ENCODE results near the gene METTL25B. TPM values are rescaled to one million over a fixed set of nuclear protein-coding genes. Genes with fewer than 3 reads are reported as not detected.

METTL25B gene
- total and polyA plus RNA-seq, 4 donors = 6.9 to 13.5 (median 11.5) TPM

DNA sequence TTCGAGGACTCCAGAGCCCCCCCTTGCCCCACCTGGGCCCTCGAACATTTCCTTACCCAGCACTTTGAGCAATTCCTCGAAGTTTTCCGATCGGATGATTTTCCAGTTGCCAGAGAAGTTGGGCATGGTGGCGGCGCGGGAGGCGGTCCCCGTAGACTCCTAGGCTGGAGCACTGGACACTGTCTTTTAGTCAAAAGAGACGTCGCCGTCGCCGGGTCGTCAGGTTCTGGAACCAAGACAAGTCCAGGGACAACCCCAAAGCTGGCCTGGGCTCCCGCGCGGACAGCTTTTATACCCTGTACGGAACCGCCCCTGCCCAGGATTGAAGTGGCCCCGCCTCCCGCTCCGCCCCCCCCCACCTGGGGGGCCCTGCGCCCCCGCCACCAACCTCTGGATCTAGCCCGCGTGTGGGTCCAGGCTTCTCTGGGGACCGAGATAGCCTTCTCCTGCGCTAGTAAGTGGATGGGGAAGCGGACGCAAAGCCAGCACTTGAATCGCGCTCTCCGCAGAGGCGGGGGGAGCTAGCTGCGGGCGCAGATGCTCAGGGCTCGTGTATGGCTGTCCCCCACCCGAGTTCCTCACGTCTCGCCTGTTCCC, 22.9 kb upstream of the METTL25B start, which contains the start of gene CRABP2:
TSS of gene CRABP2 (minus strand) at position 263 of the 597 bp plus-strand sequence. CDS start at position 126, 137 bp downstream.
- H3K4me1 ChIP-seq (ENCODE audit: control insufficient read depth in 4 of 4, insufficient read depth in 4 of 4, low read length in 3 of 4) = peaks cover 11 to 19% (median 13%) of the 10 kb centered on the region in 4 donors
- 4% methylated on average over 42 of the region's 42 CpGs for WGBS
- H3K27ac ChIP-seq (ENCODE audit: low read depth in 1 of 2, low read length in 2 of 2) = no peak within 1 kb of the TSS

DNA sequence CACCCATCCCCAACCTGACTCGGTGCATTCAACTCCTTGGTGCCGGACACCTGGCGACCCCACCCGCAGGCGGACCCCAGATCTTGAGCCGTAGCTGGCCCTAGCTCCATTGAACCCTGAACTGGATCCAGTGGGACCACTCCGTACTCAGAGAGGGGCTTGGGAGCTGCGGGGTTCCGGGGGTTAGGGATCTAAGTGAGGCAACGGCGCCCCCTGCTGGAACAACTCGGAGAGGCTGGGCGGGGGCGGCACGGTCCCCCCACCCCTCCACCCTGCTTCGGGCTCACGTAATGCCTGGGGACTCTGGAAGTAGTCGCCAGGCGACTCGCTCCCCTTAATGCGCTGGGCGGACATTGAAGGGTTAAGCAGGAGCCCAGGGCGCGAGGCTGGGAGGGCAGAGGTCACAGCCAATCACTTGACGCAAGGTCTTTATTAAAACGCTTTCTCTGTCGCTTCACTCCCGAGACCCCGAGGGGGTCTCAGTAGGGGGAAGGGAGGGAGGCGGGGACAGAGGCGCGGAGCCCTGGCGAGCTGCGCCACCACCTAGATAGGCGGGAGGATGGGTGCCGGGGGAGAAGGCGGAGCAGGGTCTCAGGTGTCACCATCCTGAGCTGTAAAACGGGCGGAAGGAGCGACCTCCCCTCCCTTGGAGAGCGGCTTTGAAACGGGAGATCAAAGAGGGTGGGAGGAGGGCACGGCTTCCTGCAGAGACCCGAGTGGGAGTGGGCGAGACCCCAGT, 22.2 kb upstream of the METTL25B start:
- Histone ChIP-seq H3K9me3 (ENCODE audit: control insufficient read depth in 4 of 4, low read length in 3 of 4) (no peaks in the 10 kb centered on the region), H3K4me3 (ENCODE audit: low read depth in 1 of 3, low read length in 3 of 3) (peak overlapping the region in 1 of 3 donors; percentile 15), H3K9ac (ENCODE audit: low read depth in 1 of 2, low read length in 2 of 2) (no peak overlapping the region), H3K27me3 (ENCODE audit: control insufficient read depth in 4 of 4, insufficient read depth in 4 of 4, low read length in 3 of 4) (peaks cover 0 to 10% (median 7%) of the 10 kb centered on the region in 4 donors), H3K4me1 (ENCODE audit: control insufficient read depth in 4 of 4, insufficient read depth in 4 of 4, low read length in 3 of 4) (peaks cover 11 to 19% (median 13%) of the 10 kb centered on the region in 4 donors), H3K27ac (ENCODE audit: low read depth in 1 of 2, low read length in 2 of 2) (no peak overlapping the region), H3K36me3 (ENCODE audit: control insufficient read depth in 4 of 4, insufficient read depth in 3 of 4, low read depth in 1 of 4, low read length in 3 of 4) (no peaks in the 10 kb centered on the region)
- 3% methylated on average over 45 of the region's 45 CpGs for WGBS
- DNase-seq (ENCODE audit: low spot score) = peak; percentile 52
- TF ChIP-seq FOXA2 (IDR thresholded peaks at IDR 0.05) = no peak
- TF ChIP-seq NR2F2 (IDR thresholded peaks at IDR 0.05) = no peak
- no peak for TF ChIP-seq TAF1 (conservative IDR thresholded peaks at IDR 0.05)
- TF ChIP-seq RAD21 (IDR thresholded peaks at IDR 0.05) = peak in 1 of 2 donors; percentile 45
- TF ChIP-seq HNF4A (conservative IDR thresholded peaks at IDR 0.05) = no peak
- no peak for TF ChIP-seq SP1 (IDR thresholded peaks at IDR 0.05)
- TF ChIP-seq HNF4G (IDR thresholded peaks at IDR 0.05) = no peak
- TF ChIP-seq, protein P1, sequence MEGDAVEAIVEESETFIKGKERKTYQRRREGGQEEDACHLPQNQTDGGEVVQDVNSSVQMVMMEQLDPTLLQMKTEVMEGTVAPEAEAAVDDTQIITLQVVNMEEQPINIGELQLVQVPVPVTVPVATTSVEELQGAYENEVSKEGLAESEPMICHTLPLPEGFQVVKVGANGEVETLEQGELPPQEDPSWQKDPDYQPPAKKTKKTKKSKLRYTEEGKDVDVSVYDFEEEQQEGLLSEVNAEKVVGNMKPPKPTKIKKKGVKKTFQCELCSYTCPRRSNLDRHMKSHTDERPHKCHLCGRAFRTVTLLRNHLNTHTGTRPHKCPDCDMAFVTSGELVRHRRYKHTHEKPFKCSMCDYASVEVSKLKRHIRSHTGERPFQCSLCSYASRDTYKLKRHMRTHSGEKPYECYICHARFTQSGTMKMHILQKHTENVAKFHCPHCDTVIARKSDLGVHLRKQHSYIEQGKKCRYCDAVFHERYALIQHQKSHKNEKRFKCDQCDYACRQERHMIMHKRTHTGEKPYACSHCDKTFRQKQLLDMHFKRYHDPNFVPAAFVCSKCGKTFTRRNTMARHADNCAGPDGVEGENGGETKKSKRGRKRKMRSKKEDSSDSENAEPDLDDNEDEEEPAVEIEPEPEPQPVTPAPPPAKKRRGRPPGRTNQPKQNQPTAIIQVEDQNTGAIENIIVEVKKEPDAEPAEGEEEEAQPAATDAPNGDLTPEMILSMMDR (IDR thresholded peaks at IDR 0.05; ENCODE audit: low read depth, low read length, missing input control) = peak; percentile 32

More for the DNA sequence above, 22.9 kb upstream of the METTL25B start, which contains the start of gene CRABP2:
- Histone ChIP-seq H3K9me3 (ENCODE audit: control insufficient read depth in 4 of 4, low read length in 3 of 4) (no peaks in the 10 kb centered on the region), H3K9ac (ENCODE audit: low read depth in 1 of 2, low read length in 2 of 2) (no peak within 1 kb of the TSS), H3K36me3 (ENCODE audit: control insufficient read depth in 4 of 4, insufficient read depth in 3 of 4, low read depth in 1 of 4, low read length in 3 of 4) (no peaks in the 10 kb centered on the region), H3K4me3 (ENCODE audit: low read depth in 1 of 3, low read length in 3 of 3) (peak within 1 kb of the TSS in 1 of 3 donors; percentile 15), H3K27me3 (ENCODE audit: control insufficient read depth in 4 of 4, insufficient read depth in 4 of 4, low read length in 3 of 4) (peaks cover 0 to 10% (median 7%) of the 10 kb centered on the region in 4 donors)
- TF ChIP-seq YY1 (IDR thresholded peaks at IDR 0.05) (no peak), EGR1 (IDR thresholded peaks at IDR 0.05; ENCODE audit: low read depth in 2 of 2) (no peak), JUND (IDR thresholded peaks at IDR 0.05) (no peak), TAF1 (conservative IDR thresholded peaks at IDR 0.05) (no peak)
- TF ChIP-seq, protein P1 (IDR thresholded peaks at IDR 0.05; ENCODE audit: low read depth, low read length, missing input control) = no peak
- TF ChIP-seq, protein P2, sequence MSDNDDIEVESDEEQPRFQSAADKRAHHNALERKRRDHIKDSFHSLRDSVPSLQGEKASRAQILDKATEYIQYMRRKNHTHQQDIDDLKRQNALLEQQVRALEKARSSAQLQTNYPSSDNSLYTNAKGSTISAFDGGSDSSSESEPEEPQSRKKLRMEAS (IDR thresholded peaks at IDR 0.05) = no peak
- TF ChIP-seq, protein P3, sequence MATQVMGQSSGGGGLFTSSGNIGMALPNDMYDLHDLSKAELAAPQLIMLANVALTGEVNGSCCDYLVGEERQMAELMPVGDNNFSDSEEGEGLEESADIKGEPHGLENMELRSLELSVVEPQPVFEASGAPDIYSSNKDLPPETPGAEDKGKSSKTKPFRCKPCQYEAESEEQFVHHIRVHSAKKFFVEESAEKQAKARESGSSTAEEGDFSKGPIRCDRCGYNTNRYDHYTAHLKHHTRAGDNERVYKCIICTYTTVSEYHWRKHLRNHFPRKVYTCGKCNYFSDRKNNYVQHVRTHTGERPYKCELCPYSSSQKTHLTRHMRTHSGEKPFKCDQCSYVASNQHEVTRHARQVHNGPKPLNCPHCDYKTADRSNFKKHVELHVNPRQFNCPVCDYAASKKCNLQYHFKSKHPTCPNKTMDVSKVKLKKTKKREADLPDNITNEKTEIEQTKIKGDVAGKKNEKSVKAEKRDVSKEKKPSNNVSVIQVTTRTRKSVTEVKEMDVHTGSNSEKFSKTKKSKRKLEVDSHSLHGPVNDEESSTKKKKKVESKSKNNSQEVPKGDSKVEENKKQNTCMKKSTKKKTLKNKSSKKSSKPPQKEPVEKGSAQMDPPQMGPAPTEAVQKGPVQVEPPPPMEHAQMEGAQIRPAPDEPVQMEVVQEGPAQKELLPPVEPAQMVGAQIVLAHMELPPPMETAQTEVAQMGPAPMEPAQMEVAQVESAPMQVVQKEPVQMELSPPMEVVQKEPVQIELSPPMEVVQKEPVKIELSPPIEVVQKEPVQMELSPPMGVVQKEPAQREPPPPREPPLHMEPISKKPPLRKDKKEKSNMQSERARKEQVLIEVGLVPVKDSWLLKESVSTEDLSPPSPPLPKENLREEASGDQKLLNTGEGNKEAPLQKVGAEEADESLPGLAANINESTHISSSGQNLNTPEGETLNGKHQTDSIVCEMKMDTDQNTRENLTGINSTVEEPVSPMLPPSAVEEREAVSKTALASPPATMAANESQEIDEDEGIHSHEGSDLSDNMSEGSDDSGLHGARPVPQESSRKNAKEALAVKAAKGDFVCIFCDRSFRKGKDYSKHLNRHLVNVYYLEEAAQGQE (IDR thresholded peaks at IDR 0.05) = no peak
- no peak for DNase-seq (ENCODE audit: low spot score)

All from liver (tissue), 9 donors.